Measurements from ENCODE around the gene MAD2L2.

GRCh38 chr1:11691302-11691914, 10.5 kb upstream of the MAD2L2 start, which contains the start of gene DRAXIN:
- TF ChIP-seq, protein P1, sequence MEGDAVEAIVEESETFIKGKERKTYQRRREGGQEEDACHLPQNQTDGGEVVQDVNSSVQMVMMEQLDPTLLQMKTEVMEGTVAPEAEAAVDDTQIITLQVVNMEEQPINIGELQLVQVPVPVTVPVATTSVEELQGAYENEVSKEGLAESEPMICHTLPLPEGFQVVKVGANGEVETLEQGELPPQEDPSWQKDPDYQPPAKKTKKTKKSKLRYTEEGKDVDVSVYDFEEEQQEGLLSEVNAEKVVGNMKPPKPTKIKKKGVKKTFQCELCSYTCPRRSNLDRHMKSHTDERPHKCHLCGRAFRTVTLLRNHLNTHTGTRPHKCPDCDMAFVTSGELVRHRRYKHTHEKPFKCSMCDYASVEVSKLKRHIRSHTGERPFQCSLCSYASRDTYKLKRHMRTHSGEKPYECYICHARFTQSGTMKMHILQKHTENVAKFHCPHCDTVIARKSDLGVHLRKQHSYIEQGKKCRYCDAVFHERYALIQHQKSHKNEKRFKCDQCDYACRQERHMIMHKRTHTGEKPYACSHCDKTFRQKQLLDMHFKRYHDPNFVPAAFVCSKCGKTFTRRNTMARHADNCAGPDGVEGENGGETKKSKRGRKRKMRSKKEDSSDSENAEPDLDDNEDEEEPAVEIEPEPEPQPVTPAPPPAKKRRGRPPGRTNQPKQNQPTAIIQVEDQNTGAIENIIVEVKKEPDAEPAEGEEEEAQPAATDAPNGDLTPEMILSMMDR (IDR thresholded peaks at IDR 0.05), result no peak
- TF ChIP-seq POLR2AphosphoS5 (IDR thresholded peaks at IDR 0.05) (no peak), POLR2A (IDR thresholded peaks at IDR 0.05) (no peak)

Data from upper lobe of left lung (tissue), 4 donors.